H1 (cell line): ENCODE results near the gene ADAM12. TPM values are rescaled to one million over a fixed set of nuclear protein-coding genes. Genes with fewer than 3 reads are reported as not detected.

ENCODE experiments used
- CTCF ChIA-PET: fragments of 300-600 bp; sonication (Branson Sonifier 250); formaldehyde crosslinking; loops from one replicate; lab custom pipeline; 2021; ENCODE audit not compliant: partially characterized antibody; lab: Charles Lee
- POLR2A ChIA-PET: fragments of 300-600 bp; sonication (Branson Sonifier 250); formaldehyde crosslinking; loops from one replicate; lab custom pipeline; 2021; ENCODE audit warnings: inconsistent platforms; ENCODE audit not compliant: partially characterized antibody; lab: Charles Lee
- DNase-seq, 2 experiments: peaks; one replicate each; pipeline versions ENCODE4 v3.0.0 to v3.0.0-alpha.2; 2010 to 2022; ENCODE audit warnings: low spot score in 2 of 2, low read depth in 1 of 2, mixed read lengths in 1 of 2
- FAIRE-seq: peaks from 2 replicates; lab custom pipeline; 2011; peaks lifted over from hg19 to GRCh38; lab: Jason Lieb, UNC
- H2AFZ ChIP-seq: 2 replicates; pipeline ENCODE4 v1.8.1; 2012; ENCODE audit warnings: low read length, inconsistent platforms
- H2AK5ac ChIP-seq: 2 replicates; pipeline ENCODE4 v1.6.1; 2013; ENCODE audit warnings: low read depth, low read length
- H2BK120ac ChIP-seq: replicated peaks from 2 replicates; pipeline ENCODE3; 2013; ENCODE audit warnings: low read depth, low read length, inconsistent platforms
- H2BK12ac ChIP-seq: 2 replicates; pipeline ENCODE4 v1.6.1; 2013; ENCODE audit warnings: low read depth, low read length
- H2BK15ac ChIP-seq: 2 replicates; pipeline ENCODE4 v1.6.1; 2013; ENCODE audit warnings: low read length
- H2BK20ac ChIP-seq: 2 replicates; pipeline ENCODE4 v1.6.1; 2013; ENCODE audit warnings: low read length
- H2BK5ac ChIP-seq: 2 replicates; pipeline ENCODE4 v1.6.1; 2013; ENCODE audit warnings: low read depth, low read length
- H3K14ac ChIP-seq: 2 replicates; pipeline ENCODE4 v1.6.1; 2013; ENCODE audit warnings: inconsistent platforms; ENCODE audit not compliant: insufficient read length
- H3K18ac ChIP-seq: 2 replicates; pipeline ENCODE4 v1.6.1; 2013; ENCODE audit warnings: low read length; ENCODE audit errors: extremely low read depth
- H3K23ac ChIP-seq: 2 replicates; pipeline ENCODE4 v1.6.1; 2013; ENCODE audit warnings: inconsistent platforms; ENCODE audit not compliant: insufficient read length
- H3K23me2 ChIP-seq: 2 replicates; pipeline ENCODE4 v1.6.1; 2013; ENCODE audit warnings: low read depth, low read length
- H3K27ac ChIP-seq: 2 replicates; pipeline ENCODE4 v1.6.1; 2011; ENCODE audit warnings: low read depth, low read length, inconsistent platforms
- H3K27me3 ChIP-seq, 4 experiments: replicated peaks in 1 of 4; 1 replicate in 1 of 4; 2 replicates in 3 of 4; pipeline versions ENCODE4 v1.6.1 to v1.8.1; 2011 to 2013; ENCODE audit warnings: low read length in 3 of 4, mild to moderate bottlenecking in 3 of 4, inconsistent platforms in 2 of 4, mixed read lengths in 2 of 4, moderate library complexity in 1 of 4; ENCODE audit not compliant: control insufficient read depth in 3 of 4, insufficient read depth in 3 of 4; ENCODE audit errors: extremely low read depth in 1 of 4
- H3K36me3 ChIP-seq, 4 experiments: 2 replicates each; pipeline versions ENCODE4 v1.6.1 to v1.8.1; 2011 to 2013; ENCODE audit warnings: mild to moderate bottlenecking in 4 of 4, low read length in 3 of 4, moderate library complexity in 2 of 4, control low read depth in 1 of 4, inconsistent platforms in 1 of 4; ENCODE audit not compliant: insufficient read depth in 4 of 4, control insufficient read depth in 2 of 4
- H3K4ac ChIP-seq: replicated peaks from 2 replicates; pipeline ENCODE3; 2013; ENCODE audit warnings: low read length, low read depth, mixed read lengths, inconsistent platforms; ENCODE audit not compliant: insufficient read length
- H3K4me1 ChIP-seq, 4 experiments: replicated peaks in 1 of 4; 1 replicate in 1 of 4; 2 replicates in 3 of 4; pipeline versions ENCODE4 v1.6.1 to v1.8.1; 2011 to 2013; ENCODE audit warnings: low read length in 3 of 4, inconsistent platforms in 2 of 4, mixed read lengths in 1 of 4; ENCODE audit not compliant: insufficient read depth in 4 of 4, control insufficient read depth in 3 of 4
- H3K4me2 ChIP-seq, 2 experiments: 2 replicates each; pipeline versions ENCODE4 v1.6.1 to v1.8.1; 2011 to 2013; ENCODE audit warnings: low read depth in 2 of 2, low read length in 2 of 2, control low read depth in 1 of 2, inconsistent platforms in 1 of 2, mild to moderate bottlenecking in 1 of 2; ENCODE audit not compliant: insufficient read depth in 1 of 2
- H3K4me3 ChIP-seq, 4 experiments: fragments of 200-600, 300-600 bp in 1 of 4; sonication (generic), shearing (Covaris generic), sonication (Bioruptor Twin) in 1 of 4; 2 replicates each; pipeline versions ENCODE4 v1.5.1 to v1.8.1; 2011 to 2016; ENCODE audit warnings: low read length in 4 of 4, low read depth in 3 of 4, control low read depth in 2 of 4, inconsistent platforms in 2 of 4, mild to moderate bottlenecking in 2 of 4, mixed read lengths in 1 of 4, moderate library complexity in 1 of 4; ENCODE audit not compliant: insufficient read depth in 2 of 4; ENCODE audit errors: extremely low read depth in 1 of 4
- H3K56ac ChIP-seq: replicated peaks from 2 replicates; pipeline ENCODE3; 2013; ENCODE audit warnings: low read depth, mild to moderate bottlenecking, mixed read lengths, low read length, inconsistent platforms; ENCODE audit not compliant: insufficient read length
- H3K79me1 ChIP-seq: 2 replicates; pipeline ENCODE4 v1.6.1; 2013; ENCODE audit warnings: low read depth, low read length, control low read depth
- H3K79me2 ChIP-seq, 2 experiments: 2 replicates each; pipeline versions ENCODE4 v1.6.1 to v1.8.1; 2012 to 2013; ENCODE audit warnings: low read length in 2 of 2, mild to moderate bottlenecking in 2 of 2, inconsistent platforms in 1 of 2; ENCODE audit not compliant: insufficient read depth in 2 of 2, control insufficient read depth in 1 of 2
- H3K9ac ChIP-seq, 4 experiments: replicated peaks in 1 of 4; 1 replicate in 1 of 4; 2 replicates in 3 of 4; pipeline versions ENCODE4 v1.6.1 to v1.8.1; 2011 to 2013; ENCODE audit warnings: low read depth in 3 of 4, low read length in 3 of 4, control low read depth in 2 of 4, mild to moderate bottlenecking in 2 of 4, moderate library complexity in 2 of 4, inconsistent platforms in 1 of 4; ENCODE audit errors: extremely low read depth in 1 of 4
- H3K9me3 ChIP-seq, 2 experiments: 2 replicates each; pipeline versions ENCODE4 v1.6.1 to v1.8.1; 2012 to 2013; ENCODE audit warnings: mild to moderate bottlenecking in 2 of 2, moderate library complexity in 2 of 2, control low read depth in 1 of 2, inconsistent platforms in 1 of 2, low read depth in 1 of 2, low read length in 1 of 2, mixed read lengths in 1 of 2; ENCODE audit not compliant: insufficient read depth in 2 of 2
- H4K20me1 ChIP-seq, 2 experiments: replicated peaks in 1 of 2; 2 replicates each; pipeline versions ENCODE3 to v1.8.1; 2011 to 2013; ENCODE audit warnings: inconsistent platforms in 2 of 2, low read length in 2 of 2, mild to moderate bottlenecking in 1 of 2; ENCODE audit not compliant: insufficient read depth in 2 of 2, control insufficient read depth in 1 of 2
- H4K5ac ChIP-seq: 2 replicates; pipeline ENCODE4 v1.6.1; 2013; ENCODE audit warnings: low read length, low read depth, mixed read lengths, inconsistent platforms; ENCODE audit not compliant: insufficient read length
- H4K8ac ChIP-seq: 2 replicates; pipeline ENCODE4 v1.8.0; 2013; ENCODE audit warnings: mild to moderate bottlenecking, moderate library complexity, low read length, inconsistent platforms; ENCODE audit not compliant: insufficient read depth; ENCODE audit errors: extremely low read depth
- H4K91ac ChIP-seq: replicated peaks from 2 replicates; pipeline ENCODE3; 2013; ENCODE audit warnings: low read length, mixed read lengths, inconsistent platforms; ENCODE audit not compliant: insufficient read length
- CBX5 ChIP-seq: fragments of 300-800, 300-1000 bp; sonication (generic); IDR thresholded peaks from 2 replicates; pipeline ENCODE4 v1.7.1; 2016; ENCODE audit warnings: antibody characterized with exemption, low read length, low read depth
- EGR1 ChIP-seq: IDR thresholded peaks from 2 replicates; pipeline ENCODE4 v1.6.1; 2011; ENCODE audit warnings: low read depth, low read length, borderline replicate concordance
- EZH2 ChIP-seq: fragments of 200-600 bp; sonication (generic); IDR thresholded peaks from 2 replicates; pipeline ENCODE4 v1.7.1; 2012; ENCODE audit warnings: low read depth, mild to moderate bottlenecking, moderate library complexity, low read length, inconsistent platforms; ENCODE audit not compliant: severe bottlenecking
- HDAC2 ChIP-seq, 2 experiments: fragments of 300-600 bp in 1 of 2; sonication (generic) in 1 of 2; IDR thresholded peaks; 2 replicates each; pipeline ENCODE4 v1.6.1; 2011 to 2012; ENCODE audit warnings: low read depth in 2 of 2, low read length in 2 of 2, mild to moderate bottlenecking in 2 of 2, moderate library complexity in 2 of 2, borderline replicate concordance in 1 of 2, inconsistent platforms in 1 of 2
- JUND ChIP-seq: IDR thresholded peaks from 2 replicates; pipeline ENCODE4 v1.6.1; 2011; ENCODE audit warnings: mild to moderate bottlenecking, improper control_type of control experiment, low read length
- SAP30 ChIP-seq: fragments of 300-600 bp; sonication (generic); IDR thresholded peaks from 2 replicates; pipeline ENCODE4 v1.7.1; 2012; ENCODE audit warnings: low read length, moderate library complexity, mild to moderate bottlenecking, inconsistent platforms; ENCODE audit not compliant: insufficient read depth, insufficient replicate concordance
- TBP ChIP-seq: IDR thresholded peaks from 2 replicates; pipeline ENCODE4 v1.6.1; 2011; ENCODE audit warnings: low read depth, low read length, improper control_type of control experiment
- WGBS, 2 experiments: shearing (Covaris generic) in 1 of 2; methylation state at CpG; one replicate each; pipeline versions ENCODE4 v1.1.6 to v1.1.7; 2013 to 2015; ENCODE audit warnings: low lambda C conversion rate in 2 of 2, mixed read lengths in 2 of 2, inconsistent platforms in 1 of 2, low coverage in 1 of 2, missing lambda C conversion rate in 1 of 2; ENCODE audit not compliant: insufficient replicate concordance in 2 of 2, insufficient coverage in 1 of 2, insufficient read length in 1 of 2; ENCODE audit errors: extremely low coverage in 1 of 2, missing lambda C conversion rate in 1 of 2; 5-methylcytosine and 5-hydroxymethylcytosine counted together
- polyA plus RNA-seq, 7 experiments: library from polyadenylated mRNA; depleted of rRNA in 3 of 7; stranded (reverse) in 5 of 7; unstranded in 2 of 7; fragments of >200 nt in 5 of 7; fragments of 200-250 nt in 2 of 7; gene quantifications; 1 replicate in 5 of 7; 2 replicates in 1 of 7; 4 replicates in 1 of 7; pipeline versions ENCODE4 v1.2.1 to v1.2.3, GENCODE V29; 2011 to 2013; ENCODE audit warnings: missing spikeins in 2 of 7, mixed read lengths in 2 of 7
- total RNA-seq: library from RNA; stranded (reverse); fragmentation: NEBNext Ultra II Directional; extraction: Animal tissue kit (Norgen Biotek cat#: 25700); gene quantifications from 2 replicates; pipeline ENCODE4 v1.2.1, GENCODE V29; 2021

The ADAM12 gene
- total and polyA plus RNA-seq, 2 of the 8 experiments (the other 6 are each of a cell fraction or from before 2014, with no cell fraction given) = 0.07 to 0.17 TPM

- no peaks in the 10 kb centered on the region for H4K20me1 ChIP-seq
- no peak overlapping the region for H3K27ac ChIP-seq
- no peak overlapping the region for H2BK20ac ChIP-seq
- no peak overlapping the region for H3K9ac ChIP-seq
- no peaks in the 10 kb centered on the region for H3K36me3 ChIP-seq
- H3K4ac ChIP-seq = no peak overlapping the region
- H3K4me1 ChIP-seq = no peaks in the 10 kb centered on the region
- no peaks in the 10 kb centered on the region for H3K79me1 ChIP-seq
- H4K91ac ChIP-seq = no peak overlapping the region
- ChIA-PET POLR2A (no interaction called here), CTCF (interaction anchor here (1.0 kb wide), 1 partner anchor 11 kb away, joined by 3 read pairs; no protein-coding TSS in a partner anchor)
- no peaks in the 10 kb centered on the region for H3K27me3 ChIP-seq
- TF ChIP-seq TBP = no peak
- TF ChIP-seq JUND = no peak
- TF ChIP-seq HDAC2 (IDR thresholded peaks at IDR 0.05; ENCODE audit: borderline replicate concordance in 1 of 2, low read depth in 2 of 2, low read length in 2 of 2) = no peak
- no peak for TF ChIP-seq SAP30
- no peak for TF ChIP-seq CBX5
- TF ChIP-seq EZH2 = no peak
- TF ChIP-seq EGR1 = no peak
- no peak overlapping the region for H2BK15ac ChIP-seq
- H2AK5ac ChIP-seq = no peak overlapping the region
- no peak for FAIRE-seq
- WGBS, 2 experiments = 90% methylated on average over 2 of the region's 2 CpGs; no CpG with 5 or more reads in 1 of the 2 experiments
- H4K5ac ChIP-seq = no peak overlapping the region
- H3K14ac ChIP-seq = no peak overlapping the region
- H3K18ac ChIP-seq = no peak overlapping the region
- no peak overlapping the region for H4K8ac ChIP-seq
- no peak overlapping the region for H2BK12ac ChIP-seq
- no peak overlapping the region for H3K4me3 ChIP-seq
- H3K23ac ChIP-seq = no peak overlapping the region
- no peak overlapping the region for H2BK5ac ChIP-seq
- H2BK120ac ChIP-seq = no peak overlapping the region
- H2AFZ ChIP-seq = no peak overlapping the region
- H3K79me2 ChIP-seq = no peaks in the 10 kb centered on the region
- H3K56ac ChIP-seq = no peak overlapping the region
- no peak for DNase-seq
- H3K4me2 ChIP-seq = no peak overlapping the region
- H3K23me2 ChIP-seq = no peaks in the 10 kb centered on the region
- 0 out of 4 replicates have a peak, but pooled peaks cover 0 to 2% of the 10 kb centered on the region in 2 experiments for H3K9me3 ChIP-seq
These were observed 423.7 kb downstream of the ADAM12 start for GRCh38 chr10:125964558-125964957.
